Spinal cord (tissue), 10 donors: ENCODE data around the gene SPHK2. TPM values are rescaled to one million over a fixed set of nuclear protein-coding genes. Genes with fewer than 3 reads are reported as not detected.

Experiments
- DNase-seq, 6 donors: peaks; one replicate each; pipeline versions ENCODE4 v3.0.0 to v3.0.0-alpha.2; 2013 to 2015; ENCODE audit warnings: low spot score in 6 of 6, low read depth in 4 of 6
- H3K27ac ChIP-seq: one replicate; pipeline ENCODE4 v1.5.1; 2013; ENCODE audit warnings: low read depth, low read length, control low read depth
- H3K27me3 ChIP-seq: one replicate; pipeline ENCODE4 v1.6.1; 2013; ENCODE audit warnings: low read length; ENCODE audit not compliant: control insufficient read depth, insufficient read depth
- H3K36me3 ChIP-seq: one replicate; pipeline ENCODE4 v1.6.1; 2013; ENCODE audit warnings: low read length; ENCODE audit not compliant: control insufficient read depth, insufficient read depth
- H3K4me1 ChIP-seq: one replicate; pipeline ENCODE4 v1.6.1; 2013; ENCODE audit warnings: low read length; ENCODE audit not compliant: control insufficient read depth, insufficient read depth
- H3K4me3 ChIP-seq: one replicate; pipeline ENCODE4 v1.5.1; 2013; ENCODE audit warnings: low read depth, low read length, control low read depth
- H3K9me3 ChIP-seq: one replicate; pipeline ENCODE4 v1.6.1; 2013; ENCODE audit warnings: low read length; ENCODE audit not compliant: control insufficient read depth, insufficient read depth
- WGBS: methylation state at CpG from one replicate; pipeline ENCODE4 v1.1.5; 2013; ENCODE audit warnings: missing lambda C conversion rate; ENCODE audit not compliant: insufficient coverage; 5-methylcytosine and 5-hydroxymethylcytosine counted together
- polyA plus RNA-seq, 2 donors: library from polyadenylated mRNA; unstranded; fragments of 120-200 nt; gene quantifications; one replicate each; pipeline ENCODE4 v1.2.1, GENCODE V29; 2013; ENCODE audit not compliant: insufficient read length in 2 of 2
- total RNA-seq, 2 donors: library from RNA; depleted of rRNA in 1 of 2; stranded (reverse); fragments of 120-200 nt in 1 of 2; fragments of >200 nt in 1 of 2; gene quantifications; one replicate each; pipeline versions ENCODE4 v1.2.3 to v1.2.4, GENCODE V29; 2013 to 2014
- donor health status: healthy.

The SPHK2 gene
- total and polyA plus RNA-seq, 4 donors = 10.2 to 39.3 (median 24.1) TPM

GRCh38 chr19:48635966-48636858 lies 16.9 kb downstream of the SPHK2 start:
- peak in 1 of 6 donors; percentile 26 for DNase-seq
- peaks cover 35% of the 10 kb centered on the region for H3K36me3 ChIP-seq
- H3K9me3 ChIP-seq = no peaks in the 10 kb centered on the region
- H3K4me1 ChIP-seq = peaks cover 77% of the 10 kb centered on the region
- peak overlapping the region; percentile 75 for H3K4me3 ChIP-seq
- WGBS = 5% methylated on average over 31 of the region's 35 CpGs
- H3K27me3 ChIP-seq = no peaks in the 10 kb centered on the region
- H3K27ac ChIP-seq = peak overlapping the region; percentile 97

DNA sequence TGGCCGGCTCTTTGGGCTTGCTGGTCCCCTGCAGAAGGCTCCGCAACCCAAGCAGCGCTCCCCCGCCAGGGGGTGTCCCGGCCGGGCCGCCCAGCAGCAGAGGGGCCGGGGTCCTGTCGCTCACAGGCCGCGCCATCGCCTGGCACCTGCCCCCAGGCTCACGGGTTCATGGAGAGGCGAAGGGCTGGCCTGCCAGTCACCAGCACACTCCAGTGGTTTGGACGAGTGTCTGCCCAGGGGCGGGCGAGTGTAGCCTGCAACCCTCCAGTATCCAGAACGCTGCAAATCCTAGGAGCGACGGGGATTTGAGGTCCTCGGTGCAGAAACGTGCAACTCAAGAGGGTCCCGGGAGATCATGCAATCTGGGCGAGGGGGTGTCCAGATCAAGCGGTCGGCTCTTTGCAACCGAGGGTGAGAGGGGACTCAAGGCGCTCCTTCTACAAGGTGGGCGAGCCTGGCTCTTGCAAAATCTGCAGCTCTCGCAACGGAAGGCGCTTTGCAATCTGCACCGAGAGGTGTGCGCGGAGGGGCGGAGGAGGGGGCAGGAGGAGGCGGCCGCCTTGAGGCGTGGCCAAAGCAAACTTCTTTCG lies 17.6 kb downstream of the SPHK2 start, which contains the start of gene DBP:
Gene DBP, minus strand, starts transcription at position 521 of the 590 bp plus-strand sequence. Its CDS starts 385 bp downstream, at position 136.
- no peaks in the 10 kb centered on the region for H3K9me3 ChIP-seq
- H3K27ac ChIP-seq = peak within 1 kb of the TSS; percentile 97
- H3K36me3 ChIP-seq = peaks cover 32% of the 10 kb centered on the region
- under 1% methylated on average over 35 of the region's 40 CpGs for WGBS
- H3K4me3 ChIP-seq = peak within 1 kb of the TSS; percentile 75
- DNase-seq = no peak
- H3K4me1 ChIP-seq = peaks cover 73% of the 10 kb centered on the region
- H3K27me3 ChIP-seq = no peaks in the 10 kb centered on the region

DNA sequence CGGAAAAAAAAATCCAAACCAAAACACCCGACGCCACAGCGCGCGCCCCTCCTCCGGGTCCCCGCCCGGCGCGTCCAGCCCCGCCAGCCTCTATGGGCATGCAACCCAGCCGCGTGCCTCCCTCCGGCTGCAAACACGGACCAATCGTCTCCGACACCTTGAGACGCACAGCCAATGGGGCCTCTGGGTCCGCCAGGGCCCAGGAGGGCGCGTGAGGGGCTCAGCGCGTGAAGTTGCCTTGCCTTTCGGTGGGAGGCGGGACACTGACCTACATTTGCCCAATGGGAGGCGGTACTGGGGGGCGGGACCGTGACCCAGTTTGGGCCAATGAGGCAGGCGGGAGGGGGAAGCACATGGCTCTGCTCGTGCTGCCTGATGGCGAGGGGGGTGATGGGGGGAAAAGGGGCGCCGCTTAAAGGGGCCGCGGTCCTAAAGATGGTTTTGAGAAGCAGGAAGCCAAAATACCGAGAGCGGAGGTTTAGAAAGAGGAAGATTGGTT lies 18.2 kb downstream of the SPHK2 start:
- Histone ChIP-seq H3K27me3 (no peaks in the 10 kb centered on the region), H3K4me1 (peaks cover 70% of the 10 kb centered on the region), H3K9me3 (no peaks in the 10 kb centered on the region), H3K27ac (peak overlapping the region; percentile 97), H3K36me3 (peaks cover 27% of the 10 kb centered on the region), H3K4me3 (peak overlapping the region; percentile 75)
- 0% methylated on average over 27 of the region's 38 CpGs for WGBS
- DNase-seq = peak; percentile 89 to 100 (median 98)

DNA sequence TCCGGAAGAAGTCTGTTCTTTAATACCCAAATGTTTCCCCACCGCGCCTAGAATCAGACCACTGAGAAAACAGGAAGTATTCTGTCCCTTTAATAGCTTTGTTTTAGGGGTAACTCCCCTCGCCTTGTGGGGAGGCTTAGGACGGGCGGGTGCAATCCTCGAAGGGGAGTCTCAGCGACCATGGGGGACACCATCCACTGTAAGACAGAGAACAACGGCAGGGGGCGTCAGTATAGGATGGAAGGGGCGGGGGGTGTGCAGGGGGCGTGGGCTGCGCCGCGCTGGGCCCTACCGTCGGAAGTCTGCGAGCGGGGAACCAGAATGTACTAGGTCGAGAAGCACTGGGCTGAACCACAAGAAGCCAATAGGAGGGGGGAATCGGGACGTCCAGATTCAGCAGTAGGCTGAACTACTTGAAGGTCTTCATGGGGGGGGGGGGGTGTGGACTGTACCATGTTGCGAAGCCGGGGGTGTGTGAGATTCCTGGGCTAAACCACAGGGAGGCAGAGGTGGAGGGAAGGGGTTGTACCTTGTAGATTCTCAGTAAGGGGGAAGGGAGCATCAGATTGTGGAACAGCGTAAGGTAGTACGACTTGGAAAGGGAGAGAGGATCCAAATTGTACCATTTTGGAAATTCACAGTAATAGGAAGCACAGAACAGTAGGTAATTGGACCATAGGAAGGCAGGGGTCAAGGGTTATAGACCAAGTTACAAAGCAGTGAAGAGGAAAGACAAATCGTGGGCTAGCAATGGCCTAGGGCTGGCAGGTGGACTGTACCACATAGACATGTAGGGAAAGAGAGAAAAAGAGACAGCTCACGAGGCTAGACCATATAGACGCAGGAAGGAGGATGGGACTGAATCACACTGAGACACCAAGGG lies 18.9 kb downstream of the SPHK2 start:
- 9% methylated on average over 26 of the region's 29 CpGs for WGBS
- Histone ChIP-seq H3K27me3 (no peaks in the 10 kb centered on the region), H3K9me3 (no peaks in the 10 kb centered on the region), H3K27ac (peak overlapping the region; percentile 97), H3K36me3 (peaks cover 20% of the 10 kb centered on the region), H3K4me1 (peaks cover 65% of the 10 kb centered on the region), H3K4me3 (peak overlapping the region; percentile 75)
- DNase-seq = peak in 3 of 6 donors; percentile 88 to 98 (median 97)

- H3K27me3 ChIP-seq = no peaks in the 10 kb centered on the region
- H3K27ac ChIP-seq = peak overlapping the region; percentile 97
- 92% methylated on average over 12 of the region's 16 CpGs for WGBS
- peaks cover 14% of the 10 kb centered on the region for H3K36me3 ChIP-seq
- H3K9me3 ChIP-seq = no peaks in the 10 kb centered on the region
- DNase-seq = no peak
- H3K4me1 ChIP-seq = peaks cover 58% of the 10 kb centered on the region
- no peak overlapping the region for H3K4me3 ChIP-seq
Measured at GRCh38 chr19:48638831-48639381, 19.6 kb downstream of the SPHK2 start.

DNA sequence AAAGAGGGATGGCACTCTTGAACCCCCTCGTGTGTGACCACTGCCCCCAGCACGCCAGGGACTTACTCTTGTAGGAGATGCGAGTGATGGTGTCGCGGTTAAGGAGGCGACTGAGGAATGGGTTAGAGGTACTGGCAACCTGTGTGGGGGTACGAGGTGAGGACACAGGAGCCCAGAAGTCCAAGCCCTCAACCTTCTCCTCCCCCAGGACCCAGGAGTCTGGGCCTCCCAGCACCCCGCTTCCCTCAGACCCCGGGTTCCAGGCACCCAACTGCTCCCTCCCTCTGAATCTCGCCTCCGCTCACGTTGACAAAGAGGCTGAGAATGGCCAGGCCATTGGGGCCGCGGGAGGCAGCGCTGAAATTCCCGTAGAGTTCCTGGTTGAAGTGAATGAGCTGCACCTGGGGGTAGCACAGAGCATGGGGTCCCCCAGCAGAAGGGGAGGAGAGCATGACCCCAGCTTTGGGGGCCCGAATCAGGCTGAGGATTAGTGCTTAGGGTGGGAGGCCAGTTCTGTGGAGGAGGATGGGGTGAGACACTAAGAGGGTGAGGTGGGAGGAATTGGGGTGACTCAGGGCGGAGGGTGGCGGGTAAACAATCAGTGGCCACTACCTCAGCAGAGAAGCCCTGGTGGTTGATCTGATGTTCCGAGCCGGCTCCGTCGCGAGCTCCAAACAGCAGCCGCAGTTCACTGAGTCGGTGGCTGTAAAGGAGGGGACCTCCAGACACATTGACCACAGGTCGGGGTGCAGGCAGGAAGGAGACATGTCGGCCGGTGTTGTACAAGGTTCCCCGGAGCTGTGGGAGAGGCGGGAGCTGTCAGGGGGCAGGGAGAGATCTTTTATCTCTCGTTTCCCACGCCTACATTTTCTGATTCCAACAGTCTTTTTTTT lies 20.4 kb downstream of the SPHK2 start:
- no peak for DNase-seq
- Histone ChIP-seq H3K4me1 (peaks cover 56% of the 10 kb centered on the region), H3K4me3 (no peak overlapping the region), H3K36me3 (peaks cover 14% of the 10 kb centered on the region), H3K9me3 (no peaks in the 10 kb centered on the region), H3K27ac (no peak overlapping the region), H3K27me3 (no peaks in the 10 kb centered on the region)
- WGBS = 78% methylated on average over 22 of the region's 33 CpGs

GRCh38 chr19:48641850-48642249 lies 22.5 kb downstream of the SPHK2 start:
- peaks cover 14% of the 10 kb centered on the region for H3K36me3 ChIP-seq
- H3K4me3 ChIP-seq = no peak overlapping the region
- WGBS = 88% methylated on average over 1 of the region's 2 CpGs
- no peaks in the 10 kb centered on the region for H3K27me3 ChIP-seq
- no peaks in the 10 kb centered on the region for H3K9me3 ChIP-seq
- no peak overlapping the region for H3K27ac ChIP-seq
- H3K4me1 ChIP-seq = peaks cover 56% of the 10 kb centered on the region
- no peak for DNase-seq

DNA sequence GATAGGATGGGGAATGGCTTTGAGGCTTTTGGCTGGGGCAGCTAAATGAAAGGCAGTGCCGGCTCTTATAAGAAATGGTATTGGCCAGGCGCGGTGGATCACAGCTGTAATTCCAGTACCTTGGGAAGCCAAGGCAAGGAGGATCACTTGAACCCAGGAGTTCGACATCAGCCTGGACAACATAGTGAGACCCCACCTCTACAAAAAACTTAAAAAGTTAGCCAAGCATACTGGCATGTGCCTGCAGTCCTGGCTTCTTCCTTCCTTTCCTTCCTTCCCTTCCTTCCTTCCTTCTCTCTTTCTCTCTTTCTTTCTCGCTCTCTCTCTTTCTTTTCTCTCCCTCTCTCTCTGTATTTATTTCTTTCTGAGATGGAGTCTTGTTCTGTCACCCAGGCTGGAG lies 23.6 kb downstream of the SPHK2 start:
- Histone ChIP-seq H3K4me1 (peaks cover 45% of the 10 kb centered on the region), H3K4me3 (no peak overlapping the region), H3K9me3 (no peaks in the 10 kb centered on the region), H3K27me3 (no peaks in the 10 kb centered on the region), H3K36me3 (peaks cover 14% of the 10 kb centered on the region), H3K27ac (no peak overlapping the region)
- no peak for DNase-seq
- 96% methylated on average over 4 of the region's 5 CpGs for WGBS
